ENCODE measurements around the gene VEGFA. TPM values are rescaled to one million over a fixed set of nuclear protein-coding genes. Genes with fewer than 3 reads are reported as not detected.

VEGFA gene
- total RNA-seq, 1 donor from 2014 or later: 194 TPM

GRCh38 chr6:43750622-43751021 is 19.4 kb upstream of the VEGFA start:
- Histone ChIP-seq H3K27me3 (no peaks in the 10 kb centered on the region), H3K4me1 (no peaks in the 10 kb centered on the region), H3K36me3 (no peaks in the 10 kb centered on the region), H3K9me3 (no peaks in the 10 kb centered on the region), H3K27ac (no peak overlapping the region), H3K4me3 (no peak overlapping the region)
- TF ChIP-seq POLR2A (IDR thresholded peaks at IDR 0.05): no peak
- TF ChIP-seq CTCF (IDR thresholded peaks at IDR 0.05): no peak
- TF ChIP-seq POLR2AphosphoS5 (IDR thresholded peaks at IDR 0.05; ENCODE audit: insufficient read depth in 1 of 2, low read depth in 1 of 2): no peak
- no peak for DNase-seq (ENCODE audit: extremely low spot score in 2 of 2)
- intact Hi-C loops (cut with DNase I): no loop called here

- no peaks in the 10 kb centered on the region for H3K4me1 ChIP-seq
- no peak for TF ChIP-seq CTCF (IDR thresholded peaks at IDR 0.05)
- no peak for TF ChIP-seq POLR2A (IDR thresholded peaks at IDR 0.05)
- TF ChIP-seq POLR2AphosphoS5 (IDR thresholded peaks at IDR 0.05; ENCODE audit: insufficient read depth in 1 of 2, low read depth in 1 of 2): no peak
- H3K27ac ChIP-seq: no peak overlapping the region
- no peak overlapping the region for H3K4me3 ChIP-seq
- intact Hi-C loops (cut with DNase I): no loop called here
- no peaks in the 10 kb centered on the region for H3K36me3 ChIP-seq
- DNase-seq (ENCODE audit: extremely low spot score in 2 of 2): no peak
- no peaks in the 10 kb centered on the region for H3K9me3 ChIP-seq
- no peaks in the 10 kb centered on the region for H3K27me3 ChIP-seq
These were observed 16.3 kb upstream of the VEGFA start for GRCh38 chr6:43753570-43754183.

GRCh38 chr6:43757966-43758616 is 11.9 kb upstream of the VEGFA start:
- no peak overlapping the region for H3K4me3 ChIP-seq
- no peak overlapping the region for H3K27ac ChIP-seq
- no peaks in the 10 kb centered on the region for H3K36me3 ChIP-seq
- intact Hi-C loops (cut with DNase I): no loop called here
- no peaks in the 10 kb centered on the region for H3K9me3 ChIP-seq
- H3K4me1 ChIP-seq: peaks cover 24% of the 10 kb centered on the region
- no peaks in the 10 kb centered on the region for H3K27me3 ChIP-seq
- no peak for DNase-seq (ENCODE audit: extremely low spot score in 2 of 2)
- TF ChIP-seq POLR2AphosphoS5 (IDR thresholded peaks at IDR 0.05; ENCODE audit: insufficient read depth in 1 of 2, low read depth in 1 of 2) (no peak), POLR2A (IDR thresholded peaks at IDR 0.05) (no peak), CTCF (IDR thresholded peaks at IDR 0.05) (no peak)

DNA sequence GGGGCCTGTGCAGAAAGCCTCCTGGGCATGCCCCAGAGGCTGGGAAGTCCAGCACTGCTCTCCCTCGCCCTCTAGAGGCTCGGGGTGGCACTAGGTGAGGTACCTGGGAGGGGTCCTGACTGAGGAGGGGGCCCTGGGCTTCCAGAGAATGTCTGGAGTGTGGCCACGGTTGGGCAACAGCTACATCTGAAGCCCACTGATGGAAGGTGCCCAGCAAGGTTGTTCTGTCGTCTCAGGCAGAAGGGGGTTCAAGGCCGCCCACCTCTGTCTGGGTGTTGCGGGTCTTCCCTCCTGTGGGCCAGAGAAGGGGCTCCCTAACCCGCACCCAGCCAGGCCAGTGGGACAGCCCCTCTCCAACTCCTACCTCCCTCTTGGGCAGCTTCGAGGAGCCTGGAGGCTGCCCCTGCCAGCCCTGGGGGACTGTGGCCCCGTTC is 11.4 kb upstream of the VEGFA start:
- no peaks in the 10 kb centered on the region for H3K36me3 ChIP-seq
- intact Hi-C loops (cut with DNase I): no loop called here
- no peak overlapping the region for H3K27ac ChIP-seq
- H3K9me3 ChIP-seq: no peaks in the 10 kb centered on the region
- no peaks in the 10 kb centered on the region for H3K27me3 ChIP-seq
- no peak overlapping the region for H3K4me3 ChIP-seq
- no peak for DNase-seq (ENCODE audit: extremely low spot score in 2 of 2)
- peaks cover 26% of the 10 kb centered on the region for H3K4me1 ChIP-seq
- TF ChIP-seq CTCF (IDR thresholded peaks at IDR 0.05) (peak in 1 of 3 experiments; percentile 36), POLR2AphosphoS5 (IDR thresholded peaks at IDR 0.05; ENCODE audit: insufficient read depth in 1 of 2, low read depth in 1 of 2) (no peak), POLR2A (IDR thresholded peaks at IDR 0.05) (no peak)

Data from vagina (tissue), 2 donors.